ENCODE measurements around the gene PTK6.
"Not testable (repeated sequence)": the region's sequence is repeated elsewhere in the genome, so short reads cannot be mapped to it uniquely, and the experiment has no call there.

The PTK6 gene

GRCh38 chr20:63568986-63569949 lies 32.1 kb upstream of the PTK6 start:
- no peak for DNase-seq (ENCODE audit: low read depth in 2 of 2)

- no peak for DNase-seq (ENCODE audit: low read depth in 2 of 2)
Measured at GRCh38 chr20:63568170-63568981, 31.2 kb upstream of the PTK6 start.

GRCh38 chr20:63567386-63568169 lies 30.4 kb upstream of the PTK6 start:
- DNase-seq (ENCODE audit: low read depth in 2 of 2): no peak

GRCh38 chr20:63567136-63567385 lies 29.9 kb upstream of the PTK6 start:
- no peak for DNase-seq (ENCODE audit: low read depth in 2 of 2)

- no peak for DNase-seq (ENCODE audit: low read depth in 2 of 2)
Measured at GRCh38 chr20:63566395-63567135, 29.4 kb upstream of the PTK6 start.

- no peak for DNase-seq (ENCODE audit: low read depth in 2 of 2)
Measured at GRCh38 chr20:63565699-63566335, 28.6 kb upstream of the PTK6 start.

- no peak for DNase-seq (ENCODE audit: low read depth in 2 of 2)
Measured at GRCh38 chr20:63565021-63565698, 28.0 kb upstream of the PTK6 start.

GRCh38 chr20:63564036-63564810 lies 27.0 kb upstream of the PTK6 start:
- no peak for DNase-seq (ENCODE audit: low read depth in 2 of 2)

- DNase-seq (ENCODE audit: low read depth in 2 of 2): no peak
Measured at GRCh38 chr20:63563225-63563935, 26.2 kb upstream of the PTK6 start.

- no peak for DNase-seq (ENCODE audit: low read depth in 2 of 2)
Measured at GRCh38 chr20:63562461-63563224, 25.5 kb upstream of the PTK6 start.

- DNase-seq (ENCODE audit: low read depth in 2 of 2): no peak
Measured at GRCh38 chr20:63561624-63562396, 24.6 kb upstream of the PTK6 start.

GRCh38 chr20:63560856-63561609 lies 23.9 kb upstream of the PTK6 start:
- DNase-seq (ENCODE audit: low read depth in 2 of 2): no peak

GRCh38 chr20:63560333-63560805 lies 23.2 kb upstream of the PTK6 start:
- no peak for DNase-seq (ENCODE audit: low read depth in 2 of 2)

GRCh38 chr20:63559485-63560332 lies 22.5 kb upstream of the PTK6 start:
- DNase-seq (ENCODE audit: low read depth in 2 of 2): not testable (repeated sequence)

- no peak for DNase-seq (ENCODE audit: low read depth in 2 of 2)
Measured at GRCh38 chr20:63558804-63559484, 21.8 kb upstream of the PTK6 start.
